HG03135 (cell line): ENCODE measurements around the gene SLC6A13.
"Not testable (repeated sequence)": the region's sequence is repeated elsewhere in the genome, so short reads cannot be mapped to it uniquely, and the experiment has no call there.

Source experiments
- ATAC-seq: cut with Tn5 transposase; IDR thresholded peaks from one replicate; pipeline ENCODE4 v1.9.1; 2021; ENCODE audit warnings: mild to moderate bottlenecking, moderate library complexity; ENCODE audit not compliant: unreplicated experiment

The SLC6A13 gene

DNA sequence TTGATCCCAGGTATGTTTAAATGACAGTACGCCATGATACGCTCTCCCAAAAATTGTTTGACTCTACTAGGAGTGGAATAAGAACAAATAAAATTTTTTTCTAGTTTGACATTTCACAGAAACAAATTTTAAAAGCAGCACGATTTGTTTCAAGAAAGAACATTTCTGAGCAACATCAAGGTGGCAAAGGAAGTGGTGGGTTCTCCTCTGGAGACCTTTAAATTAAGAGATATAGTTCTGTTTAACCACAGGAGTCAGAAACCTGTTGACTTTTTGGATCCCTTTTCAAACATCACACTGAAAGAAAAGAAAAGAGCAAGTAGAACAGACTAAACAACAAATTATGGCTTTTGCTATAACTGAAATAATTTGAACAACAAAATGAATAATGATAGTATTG lies 2.5 kb upstream of the SLC6A13 start:
- no peak for ATAC-seq

- ATAC-seq = no peak
Measured at GRCh38 chr12:264269-264668, 1.6 kb upstream of the SLC6A13 start.

GRCh38 chr12:263574-263973 lies 938 bp upstream of the SLC6A13 start:
- ATAC-seq = no peak

DNA sequence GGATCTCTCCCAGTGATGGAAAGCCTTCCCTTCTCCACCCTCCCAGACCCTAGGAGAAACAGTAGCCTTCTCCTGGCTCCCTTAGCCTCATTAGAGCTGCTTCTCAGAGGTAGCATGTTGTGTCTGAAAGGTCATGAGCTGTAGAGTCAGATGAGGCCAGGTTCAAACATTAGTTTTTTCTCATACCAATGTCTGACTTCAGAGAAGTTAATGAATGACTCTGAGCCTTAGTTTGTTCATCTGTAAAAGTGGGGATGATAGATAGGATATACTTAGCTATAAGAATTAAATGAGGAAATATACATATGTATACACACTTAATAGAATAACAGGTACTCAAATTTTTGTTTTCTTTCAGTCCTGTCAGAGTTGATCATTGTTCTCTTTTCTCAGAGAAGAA lies 523 bp downstream of the SLC6A13 start:
- no peak for ATAC-seq

DNA sequence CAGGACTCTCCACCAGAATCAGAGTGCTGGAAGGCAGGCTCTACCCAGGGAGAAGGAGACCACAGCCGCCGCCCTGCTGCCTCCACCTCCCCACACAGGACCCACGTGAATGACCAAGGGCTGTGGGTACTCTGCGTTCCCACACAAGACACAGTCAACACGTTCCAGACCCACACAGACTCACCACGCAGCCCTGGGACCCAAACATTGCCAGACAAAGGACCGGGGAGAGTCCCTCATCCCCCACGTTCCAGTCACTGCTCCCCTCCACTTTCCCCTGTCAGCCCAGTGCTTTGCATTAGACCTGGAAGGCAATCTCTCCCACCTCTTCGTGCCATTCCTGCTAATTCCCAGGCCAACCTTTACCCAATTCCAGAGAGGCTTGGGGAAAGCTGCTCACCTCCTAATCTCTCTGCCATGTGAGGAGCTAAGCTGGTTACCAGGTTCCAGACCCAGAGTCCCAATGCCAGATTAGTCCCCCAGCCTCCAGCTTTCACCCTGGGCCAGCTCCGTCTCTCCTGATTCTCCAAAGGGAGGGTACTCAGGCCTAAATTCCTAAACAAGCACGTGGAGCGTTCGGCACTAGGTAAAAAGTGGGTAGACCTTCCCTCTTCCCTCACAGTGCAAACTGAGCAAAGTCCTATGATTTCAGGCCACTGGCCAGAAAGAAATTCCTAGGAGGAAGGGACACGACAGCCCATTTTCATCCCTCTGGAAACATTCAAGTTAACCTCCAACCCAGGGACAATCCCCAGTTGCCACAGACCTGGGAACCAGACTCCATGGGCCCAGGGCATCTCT lies 4.9 kb downstream of the SLC6A13 start:
- no peak for ATAC-seq

GRCh38 chr12:256958-257357 lies 5.7 kb downstream of the SLC6A13 start:
- ATAC-seq = no peak

GRCh38 chr12:256225-256624 lies 6.4 kb downstream of the SLC6A13 start:
- ATAC-seq = no peak

DNA sequence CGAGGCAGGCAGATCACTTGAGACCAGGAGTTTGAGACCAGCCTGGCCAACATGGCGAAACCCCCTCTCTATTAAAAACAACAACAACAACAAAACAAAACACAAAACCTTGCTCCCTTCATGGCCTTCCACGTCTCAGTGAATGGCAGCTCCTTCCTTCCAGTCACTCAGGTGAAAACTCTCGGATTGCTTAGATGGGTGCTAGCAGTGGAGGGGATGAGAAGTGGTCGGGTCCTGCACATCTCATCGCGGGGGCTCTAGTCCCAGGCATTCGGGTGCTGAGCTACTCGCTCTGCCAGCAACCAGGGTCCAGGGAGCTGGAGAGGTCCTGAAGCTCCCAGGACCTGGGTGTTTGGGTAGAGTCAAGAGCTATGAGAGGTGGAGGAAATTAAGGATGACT lies 7.7 kb downstream of the SLC6A13 start:
- ATAC-seq = no peak

DNA sequence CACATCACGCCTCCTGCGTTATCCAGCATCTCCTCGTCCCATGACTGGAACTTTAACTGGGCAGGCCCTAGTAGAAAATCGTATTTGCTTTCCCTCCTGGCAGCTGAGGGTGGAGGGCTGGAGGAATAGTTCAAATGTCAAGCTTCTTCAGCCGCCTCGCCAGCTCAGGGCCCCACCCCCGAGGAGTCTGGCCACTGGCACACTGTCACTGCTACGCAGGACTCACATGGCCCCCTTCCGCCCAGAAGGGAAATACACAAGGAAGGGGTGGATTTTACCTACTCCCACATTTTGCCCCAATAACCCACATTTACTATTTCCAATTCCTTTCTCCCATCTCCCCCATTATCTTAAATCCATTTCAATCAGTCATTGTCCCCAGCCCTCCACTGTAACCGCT lies 8.6 kb downstream of the SLC6A13 start:
- ATAC-seq = no peak

DNA sequence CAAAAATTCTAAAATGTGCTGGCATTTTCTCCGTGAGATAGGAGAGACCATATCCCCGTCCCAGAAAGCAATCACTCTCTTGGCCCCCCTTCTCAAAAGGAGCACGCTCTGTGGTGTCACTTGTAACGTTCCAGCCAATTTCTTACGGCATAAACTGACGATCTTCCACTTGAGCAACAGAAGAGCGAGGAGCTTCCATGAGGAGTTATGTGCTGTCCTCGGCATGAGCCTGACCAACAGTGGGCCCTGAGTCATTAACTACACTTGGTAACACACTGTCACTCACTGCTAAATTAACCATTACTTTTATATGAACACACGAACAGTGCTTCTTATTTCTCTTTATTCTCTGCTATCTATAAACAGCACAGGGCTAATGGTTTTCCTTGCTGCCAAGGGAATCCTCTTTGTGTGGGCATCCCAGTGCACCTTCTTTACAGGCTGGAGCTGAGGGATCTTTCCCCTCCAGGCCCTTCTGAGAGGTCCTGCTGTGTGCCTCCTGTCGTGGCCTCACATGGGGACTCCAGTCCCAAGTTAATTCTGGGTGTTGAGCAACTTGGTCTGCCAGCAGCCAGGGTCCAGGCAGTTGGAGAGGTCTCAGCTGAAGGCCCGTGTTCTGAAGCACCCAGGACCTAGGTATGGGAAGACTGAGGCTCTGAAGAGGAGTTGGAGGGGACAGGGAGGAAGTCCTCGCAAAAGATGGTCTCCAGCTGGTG lies 9.4 kb downstream of the SLC6A13 start:
- no peak for ATAC-seq

DNA sequence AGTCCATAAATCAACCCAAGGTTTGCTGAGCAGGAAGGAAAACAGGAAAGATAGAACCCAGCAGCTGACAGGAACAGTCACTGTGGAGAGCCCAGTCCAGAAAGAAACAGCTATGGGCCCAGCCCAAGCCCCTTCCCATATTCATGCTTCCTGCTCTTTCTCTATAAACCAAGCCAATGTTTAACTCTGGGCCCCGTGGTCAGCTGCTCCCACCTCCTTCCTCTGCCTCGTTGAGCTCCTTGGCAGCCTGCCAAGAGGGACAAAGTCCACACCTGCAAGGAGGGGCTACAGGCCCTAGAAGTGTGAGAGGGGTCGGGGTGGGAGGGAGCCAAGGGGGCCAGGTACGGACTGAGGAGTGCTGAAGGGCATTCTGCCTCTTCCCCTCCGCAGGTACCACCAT lies 10.0 kb downstream of the SLC6A13 start:
- ATAC-seq = no peak

DNA sequence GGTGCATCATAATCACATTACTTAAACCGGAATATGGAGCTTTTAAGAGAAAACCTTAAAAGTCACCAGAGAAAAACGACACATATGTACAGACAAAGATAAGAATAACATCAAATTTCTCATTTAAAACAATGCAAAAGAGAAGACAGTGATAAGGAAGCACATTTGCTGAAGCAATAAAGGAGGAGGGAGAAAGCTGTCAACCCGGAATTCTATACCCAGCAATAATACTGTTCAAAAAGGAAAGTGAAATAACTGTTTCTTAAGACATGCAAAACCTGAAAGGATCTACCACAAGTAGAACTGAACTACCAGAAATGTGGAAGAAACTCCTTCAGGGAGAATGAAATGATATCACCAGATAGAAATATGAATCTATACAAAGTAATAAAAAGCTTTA lies 15.4 kb downstream of the SLC6A13 start:
- ATAC-seq = no peak

DNA sequence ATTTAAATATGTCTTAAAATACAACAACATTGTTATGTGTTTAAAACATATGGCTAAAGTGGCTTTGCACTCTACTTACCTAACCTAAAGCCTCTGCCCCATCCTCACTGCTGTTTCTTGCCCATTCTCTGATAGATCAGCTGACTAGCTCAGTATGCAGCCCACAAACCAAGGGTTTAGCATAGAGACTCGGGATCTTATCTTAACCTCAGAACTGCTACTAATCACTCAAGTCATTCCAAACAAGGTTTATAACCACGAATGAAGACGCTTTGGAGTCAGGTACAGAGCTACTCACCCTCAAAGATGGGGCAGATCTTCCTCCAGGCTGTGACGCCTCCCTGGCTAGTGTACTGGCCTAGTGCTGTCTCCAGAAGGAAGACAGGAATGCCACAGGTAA lies 19.3 kb downstream of the SLC6A13 start:
- no peak for ATAC-seq

- no peak for ATAC-seq
Measured at GRCh38 chr12:242496-242895, 20.1 kb downstream of the SLC6A13 start.

DNA sequence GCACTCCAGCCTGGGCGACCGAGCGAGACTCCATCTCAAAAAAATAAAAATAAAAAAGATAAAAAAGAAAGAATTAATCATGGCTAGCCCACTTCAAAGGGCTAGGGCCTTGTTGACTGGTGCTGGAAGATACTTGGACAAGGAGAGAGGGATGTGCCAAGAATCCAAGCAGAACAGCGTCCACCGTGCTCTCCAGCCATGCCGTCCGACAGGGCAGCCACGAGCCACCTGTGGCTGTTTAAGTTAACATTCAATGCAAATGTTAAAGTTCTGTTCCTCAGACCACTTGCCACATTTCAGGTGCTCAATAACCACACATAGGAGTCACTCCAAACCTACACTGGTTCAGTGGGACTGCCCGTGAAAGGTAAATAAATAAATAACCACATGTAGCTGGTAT lies 21.4 kb downstream of the SLC6A13 start:
- ATAC-seq = no peak

DNA sequence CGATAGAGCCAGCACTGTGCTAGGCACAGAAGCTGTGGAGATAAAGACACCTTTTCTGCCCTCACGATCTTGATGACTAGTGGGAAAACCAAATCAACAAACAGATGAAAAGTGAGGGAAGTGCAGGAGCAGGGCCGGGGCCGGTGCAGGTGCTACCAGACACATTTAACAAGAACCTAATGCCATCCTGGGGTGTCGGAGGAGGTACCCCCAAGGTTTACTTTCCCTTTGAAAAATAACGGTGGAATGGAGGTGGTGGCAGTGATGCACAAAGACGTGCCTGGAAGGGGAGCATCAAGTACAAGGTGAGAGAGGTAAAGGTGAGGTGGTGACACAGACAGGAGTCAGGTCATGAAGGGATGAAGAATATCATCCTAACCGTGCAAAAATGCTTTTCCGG lies 22.1 kb downstream of the SLC6A13 start:
- ATAC-seq = no peak

DNA sequence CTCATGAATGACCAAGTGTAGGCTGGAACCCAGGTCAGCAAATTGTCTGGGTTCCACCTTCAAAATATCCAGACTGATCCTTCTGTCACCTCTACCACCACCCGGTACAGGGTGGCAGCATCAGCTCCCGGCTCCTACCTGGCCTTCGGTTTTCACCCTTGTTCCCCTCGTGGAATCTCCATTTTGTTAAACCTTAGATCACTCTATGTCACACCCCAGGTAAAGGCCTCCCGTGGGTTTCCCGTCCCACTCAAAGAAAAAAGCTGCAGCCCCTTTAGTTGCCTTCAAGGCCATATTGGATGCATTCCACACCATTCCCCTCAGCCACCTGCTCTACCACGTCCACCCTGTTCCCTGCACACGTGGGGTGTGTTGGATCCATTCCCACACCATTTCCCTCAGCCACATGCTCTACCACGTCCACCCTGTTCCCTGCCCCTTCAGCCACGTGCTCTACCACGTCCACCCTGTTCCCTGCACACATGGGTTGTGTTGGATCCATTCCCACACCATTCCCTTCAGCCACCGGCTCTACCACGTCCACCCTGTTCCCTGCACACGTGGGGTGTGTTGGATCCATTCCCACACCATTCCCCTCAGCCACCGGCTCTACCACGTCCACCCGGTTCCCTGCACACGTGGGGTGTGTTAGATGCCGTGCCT lies 23.8 kb downstream of the SLC6A13 start:
- no peak for ATAC-seq

GRCh38 chr12:238116-238515 lies 24.5 kb downstream of the SLC6A13 start:
- no peak for ATAC-seq

DNA sequence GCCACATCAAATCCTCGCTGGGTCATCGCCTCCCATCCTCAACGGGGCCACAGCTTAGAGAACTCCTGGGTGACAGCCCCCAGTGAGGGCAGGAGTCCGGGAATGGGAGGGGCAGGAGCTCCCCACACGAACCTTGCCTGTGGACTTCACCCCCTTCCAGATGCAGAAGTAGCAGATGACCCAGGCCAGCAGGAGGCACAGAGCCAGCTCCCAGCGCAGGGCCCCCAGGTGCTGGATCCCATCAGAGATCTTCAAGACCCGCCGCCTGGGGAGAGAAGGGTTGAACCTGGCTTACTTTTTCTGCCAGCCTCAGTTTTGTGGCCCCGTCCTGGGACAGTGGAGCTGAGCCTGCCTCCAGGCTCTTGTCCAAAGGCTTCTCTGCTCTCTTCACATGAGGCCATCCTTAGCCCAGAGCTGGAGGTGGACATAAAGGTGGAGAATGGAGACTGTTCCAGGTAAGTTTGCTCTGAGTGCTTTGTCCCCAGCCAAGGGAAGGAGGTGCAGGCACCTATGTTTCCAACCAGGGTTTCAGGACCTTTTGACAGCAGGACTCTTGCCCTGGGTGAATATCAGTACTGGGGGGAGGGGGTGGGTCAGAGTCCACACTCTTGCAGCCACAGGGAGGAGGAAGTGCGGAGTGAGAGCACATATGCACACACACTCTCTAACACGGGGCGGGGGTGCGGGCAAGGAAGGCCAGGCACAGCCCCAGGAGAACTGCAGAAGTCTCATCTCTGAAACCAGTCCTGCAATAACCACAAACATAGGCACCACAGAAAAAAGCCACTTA lies 25.4 kb downstream of the SLC6A13 start:
- no peak for ATAC-seq

- no peak for ATAC-seq
Measured at GRCh38 chr12:236445-236844, 26.2 kb downstream of the SLC6A13 start.

DNA sequence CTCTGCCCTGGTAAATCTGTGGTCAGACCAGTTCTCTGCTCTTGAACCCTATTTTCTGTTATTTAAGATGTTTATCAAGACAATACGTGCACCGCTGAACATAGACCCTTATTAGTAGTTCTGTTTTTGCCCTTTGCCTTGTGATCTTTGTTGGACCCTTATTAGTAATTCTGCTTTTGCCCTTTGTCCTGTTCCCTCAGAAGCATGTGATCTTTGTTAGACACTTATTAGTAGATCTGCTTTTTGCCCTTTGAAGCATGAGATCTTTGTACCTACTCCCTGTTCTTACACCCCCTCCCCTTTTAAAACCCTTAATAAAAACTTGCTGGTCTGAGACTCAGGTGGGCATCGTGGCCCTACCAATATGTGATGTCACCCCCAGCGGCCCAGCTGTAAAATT lies 26.7 kb downstream of the SLC6A13 start:
- ATAC-seq = not testable (repeated sequence)
